H9 (cell line): ENCODE results near the gene TUBB2B. TPM values are rescaled to one million over a fixed set of nuclear protein-coding genes. Genes with fewer than 3 reads are reported as not detected.

Experiments used
- DNase-seq: peaks from one replicate; pipeline ENCODE4 v3.0.0-alpha.2; 2017
- H2AFZ ChIP-seq: one replicate; pipeline ENCODE4 v1.6.1; 2013; ENCODE audit warnings: mild to moderate bottlenecking, low read length, control low read depth, moderate library complexity
- H2AK5ac ChIP-seq: 2 replicates; pipeline ENCODE4 v1.6.1; 2013; ENCODE audit warnings: low read length, control low read depth, mixed read lengths; ENCODE audit not compliant: insufficient read length
- H2BK120ac ChIP-seq: one replicate; pipeline ENCODE4 v1.6.1; 2013; ENCODE audit warnings: low read depth, mild to moderate bottlenecking, low read length, control low read depth, inconsistent platforms; ENCODE audit not compliant: poor library complexity, severe bottlenecking
- H2BK12ac ChIP-seq: 2 replicates; pipeline ENCODE4 v1.6.1; 2013; ENCODE audit warnings: low read length, control low read depth, mixed read lengths, low read depth; ENCODE audit not compliant: insufficient read length
- H2BK15ac ChIP-seq: 2 replicates; pipeline ENCODE4 v1.6.1; 2013; ENCODE audit warnings: low read depth, low read length, control low read depth
- H2BK20ac ChIP-seq: one replicate; pipeline ENCODE4 v1.6.1; 2013; ENCODE audit warnings: low read depth, mild to moderate bottlenecking, low read length, control low read depth, inconsistent platforms; ENCODE audit not compliant: poor library complexity, severe bottlenecking
- H2BK5ac ChIP-seq: 2 replicates; pipeline ENCODE4 v1.6.1; 2013; ENCODE audit warnings: low read length, control low read depth, mixed read lengths; ENCODE audit not compliant: insufficient read length
- H3K14ac ChIP-seq: 2 replicates; pipeline ENCODE4 v1.6.1; 2013; ENCODE audit warnings: low read length, control low read depth; ENCODE audit not compliant: insufficient read depth
- H3K18ac ChIP-seq: 2 replicates; pipeline ENCODE4 v1.6.1; 2013; ENCODE audit warnings: low read depth, mild to moderate bottlenecking, mixed read lengths, low read length, control low read depth; ENCODE audit not compliant: insufficient read length
- H3K23ac ChIP-seq: 2 replicates; pipeline ENCODE4 v1.6.1; 2013; ENCODE audit warnings: low read length, control low read depth, mixed read lengths, low read depth; ENCODE audit not compliant: insufficient read length
- H3K23me2 ChIP-seq: 2 replicates; pipeline ENCODE4 v1.6.1; 2013; ENCODE audit warnings: low read depth, mild to moderate bottlenecking, mixed read lengths, low read length, control low read depth; ENCODE audit not compliant: insufficient read length, poor library complexity, severe bottlenecking
- H3K27ac ChIP-seq: 2 replicates; pipeline ENCODE4 v1.5.1; 2013; ENCODE audit warnings: low read length, control low read depth, mixed read lengths, low read depth; ENCODE audit not compliant: insufficient read length
- H3K27me3 ChIP-seq: 2 replicates; pipeline ENCODE4 v1.6.1; 2013; ENCODE audit warnings: low read length, control low read depth, inconsistent platforms; ENCODE audit not compliant: insufficient read depth
- H3K4ac ChIP-seq: 2 replicates; pipeline ENCODE4 v1.6.1; 2013; ENCODE audit warnings: low read depth, mild to moderate bottlenecking, control low read depth, inconsistent platforms, low read length, moderate library complexity
- H3K4me1 ChIP-seq: 2 replicates; pipeline ENCODE4 v1.6.1; 2013; ENCODE audit warnings: low read length, control low read depth, inconsistent platforms; ENCODE audit not compliant: insufficient read depth
- H3K4me2 ChIP-seq: 2 replicates; pipeline ENCODE4 v1.6.1; 2013; ENCODE audit warnings: low read length, control low read depth, mixed read lengths; ENCODE audit not compliant: insufficient read length, insufficient read depth
- H3K56ac ChIP-seq: 2 replicates; pipeline ENCODE4 v1.6.1; 2013; ENCODE audit warnings: low read depth, mild to moderate bottlenecking, mixed read lengths, low read length, control low read depth; ENCODE audit not compliant: insufficient read length
- H3K79me1 ChIP-seq: 2 replicates; pipeline ENCODE4 v1.6.1; 2013; ENCODE audit warnings: low read depth, mild to moderate bottlenecking, moderate library complexity, low read length, control low read depth, inconsistent platforms; ENCODE audit not compliant: insufficient read depth, poor library complexity, severe bottlenecking
- H3K79me2 ChIP-seq: 2 replicates; pipeline ENCODE4 v1.6.1; 2013; ENCODE audit warnings: low read length, control low read depth, inconsistent platforms; ENCODE audit not compliant: insufficient read depth
- H3K9ac ChIP-seq: 2 replicates; pipeline ENCODE4 v1.6.1; 2013; ENCODE audit warnings: low read length, control low read depth, mixed read lengths; ENCODE audit not compliant: insufficient read length; ENCODE audit errors: extremely low read depth
- H3K9me3 ChIP-seq: one replicate; pipeline ENCODE4 v1.6.1; 2013; ENCODE audit warnings: low read depth, low read length, inconsistent platforms; ENCODE audit not compliant: control insufficient read depth
- H3T11ph ChIP-seq: one replicate; pipeline ENCODE4 v1.6.1; 2013; ENCODE audit warnings: mild to moderate bottlenecking, low read length, control low read depth, inconsistent platforms
- H4K20me1 ChIP-seq: one replicate; pipeline ENCODE4 v1.6.1; 2013; ENCODE audit not compliant: control insufficient read depth, insufficient read length, insufficient read depth
- H4K5ac ChIP-seq: 2 replicates; pipeline ENCODE4 v1.6.1; 2013; ENCODE audit warnings: low read depth, mild to moderate bottlenecking, mixed read lengths, low read length, control low read depth; ENCODE audit not compliant: insufficient read length
- H4K8ac ChIP-seq: replicated peaks from 2 replicates; pipeline ENCODE4 v1.6.1; 2013; ENCODE audit warnings: low read length, control low read depth, mixed read lengths, low read depth; ENCODE audit not compliant: insufficient read length
- H4K91ac ChIP-seq: 2 replicates; pipeline ENCODE4 v1.6.1; 2013; ENCODE audit warnings: low read depth, mild to moderate bottlenecking, moderate library complexity, mixed read lengths, low read length, control low read depth; ENCODE audit not compliant: insufficient read length
- H3K27ac Mint-ChIP-seq, 3 experiments: 2 replicates in 2 of 3; 3 replicates in 1 of 3; pipeline ENCODE4 v1.8.0; 2020 to 2021; ENCODE audit warnings: mixed read lengths in 3 of 3, mild to moderate bottlenecking in 1 of 3, moderate library complexity in 1 of 3
- H3K27me3 Mint-ChIP-seq: 2 replicates; pipeline ENCODE4 v1.8.0; 2021; ENCODE audit warnings: low read depth, mild to moderate bottlenecking, moderate library complexity, mixed read lengths
- H3K36me3 Mint-ChIP-seq, 3 experiments: 2 replicates in 2 of 3; 3 replicates in 1 of 3; pipeline ENCODE4 v1.8.0; 2020 to 2021; ENCODE audit warnings: low read depth in 3 of 3, mixed read lengths in 3 of 3; ENCODE audit not compliant: insufficient read depth in 1 of 3
- H3K4me1 Mint-ChIP-seq, 2 experiments: 2 replicates each; pipeline ENCODE4 v1.8.0; 2020; ENCODE audit warnings: mixed read lengths in 2 of 2
- H3K4me3 Mint-ChIP-seq, 2 experiments: 2 replicates in 1 of 2; 3 replicates in 1 of 2; pipeline ENCODE4 v1.8.0; 2020 to 2021; ENCODE audit warnings: mild to moderate bottlenecking in 2 of 2, mixed read lengths in 2 of 2, moderate library complexity in 1 of 2
- H3K9me3 Mint-ChIP-seq, 2 experiments: 2 replicates in 1 of 2; 3 replicates in 1 of 2; pipeline ENCODE4 v1.8.0; 2020; ENCODE audit warnings: mild to moderate bottlenecking in 2 of 2, mixed read lengths in 2 of 2, moderate library complexity in 1 of 2
- CTCF ChIP-seq: fragments of 200-600 bp; sonication (generic); conservative IDR thresholded peaks from 3 replicates; pipeline ENCODE4 v1.8.0; 2021; ENCODE audit warnings: antibody characterized with exemption, mild to moderate bottlenecking
- WGBS: extraction: QIAGEN DNeasy Blood & Tissue Kit; methylation state at CpG from one replicate; pipeline ENCODE4 v1.1.7; 2013; ENCODE audit warnings: missing lambda C conversion rate, low lambda C conversion rate, mixed read lengths; ENCODE audit not compliant: insufficient read length; ENCODE audit errors: extremely low coverage; 5-methylcytosine and 5-hydroxymethylcytosine counted together
- total RNA-seq: library from RNA; stranded (reverse); gene quantifications from 2 replicates; pipeline ENCODE4 v1.2.1, GENCODE V29; 2021

The TUBB2B gene
- total RNA-seq, 1 experiment from 2014 or later, result 320 TPM

GRCh38 chr6:3247255-3248146, 20.0 kb upstream of the TUBB2B start:
- no peak overlapping the region for H2BK20ac ChIP-seq
- WGBS, result no CpG with 5 or more reads among the region's 36 CpGs
- Mint-ChIP-seq H3K27me3 (peaks cover 9% of the 10 kb centered on the region), H3K9me3 (no peaks in the 10 kb centered on the region), H3K4me1 (peaks cover 29 to 42% of the 10 kb centered on the region in 2 experiments), H3K4me3 (peak overlapping the region in 1 of 2 experiments; percentile 4; a peak in 2 of 5 replicates), H3K36me3 (no peaks in the 10 kb centered on the region; a peak in 1 of 7 replicates), H3K27ac (peak overlapping the region in 1 of 3 experiments; percentile 74; a peak in 1 of 7 replicates)
- H3K9me3 ChIP-seq, result no peaks in the 10 kb centered on the region
- no peak overlapping the region for H4K5ac ChIP-seq
- H2AK5ac ChIP-seq, result no peak overlapping the region
- H2BK5ac ChIP-seq, result no peak overlapping the region
- no peaks in the 10 kb centered on the region; the same call in 1 of the 2 replicates for H3K4me1 ChIP-seq
- H3K4ac ChIP-seq, result no peak overlapping the region
- no peaks in the 10 kb centered on the region for H4K20me1 ChIP-seq
- no peak overlapping the region for H3K14ac ChIP-seq
- H3K9ac ChIP-seq, result no peak overlapping the region
- DNase-seq, result peak; percentile 75
- no peaks in the 10 kb centered on the region for H3K23me2 ChIP-seq
- H3K4me2 ChIP-seq, result no peak overlapping the region
- H3K27ac ChIP-seq, result no peak overlapping the region
- H3K79me2 ChIP-seq, result no peaks in the 10 kb centered on the region
- H4K8ac ChIP-seq, result no peak overlapping the region
- H3K27me3 ChIP-seq, result no peaks in the 10 kb centered on the region
- H2BK120ac ChIP-seq, result no peak overlapping the region
- no peak overlapping the region for H2BK15ac ChIP-seq
- no peak overlapping the region for H3T11ph ChIP-seq
- no peak overlapping the region for H3K56ac ChIP-seq
- no peak overlapping the region for H2BK12ac ChIP-seq
- no peaks in the 10 kb centered on the region for H3K79me1 ChIP-seq
- H3K23ac ChIP-seq, result no peak overlapping the region
- H2AFZ ChIP-seq, result no peak overlapping the region
- no peak overlapping the region for H3K18ac ChIP-seq
- no peak for TF ChIP-seq CTCF
- no peak overlapping the region for H4K91ac ChIP-seq
